Stimulated activated CD4-positive, alpha-beta T cell treated with anti-CD3 and anti-CD28 coated beads, TNF-alpha, amount 100 ng/mL, for 1 hour (primary cell): Measurements from ENCODE around the gene RAB11A.
"Not testable (repeated sequence)": the region's sequence is repeated elsewhere in the genome, so short reads cannot be mapped to it uniquely, and the experiment has no call there.

Experiments used
- DNase-seq, 3 donors: peaks; one replicate each; pipeline ENCODE4 v3.0.0-alpha.2; 2020; ENCODE audit warnings: low read depth in 3 of 3, low spot score in 1 of 3

The RAB11A gene

DNA sequence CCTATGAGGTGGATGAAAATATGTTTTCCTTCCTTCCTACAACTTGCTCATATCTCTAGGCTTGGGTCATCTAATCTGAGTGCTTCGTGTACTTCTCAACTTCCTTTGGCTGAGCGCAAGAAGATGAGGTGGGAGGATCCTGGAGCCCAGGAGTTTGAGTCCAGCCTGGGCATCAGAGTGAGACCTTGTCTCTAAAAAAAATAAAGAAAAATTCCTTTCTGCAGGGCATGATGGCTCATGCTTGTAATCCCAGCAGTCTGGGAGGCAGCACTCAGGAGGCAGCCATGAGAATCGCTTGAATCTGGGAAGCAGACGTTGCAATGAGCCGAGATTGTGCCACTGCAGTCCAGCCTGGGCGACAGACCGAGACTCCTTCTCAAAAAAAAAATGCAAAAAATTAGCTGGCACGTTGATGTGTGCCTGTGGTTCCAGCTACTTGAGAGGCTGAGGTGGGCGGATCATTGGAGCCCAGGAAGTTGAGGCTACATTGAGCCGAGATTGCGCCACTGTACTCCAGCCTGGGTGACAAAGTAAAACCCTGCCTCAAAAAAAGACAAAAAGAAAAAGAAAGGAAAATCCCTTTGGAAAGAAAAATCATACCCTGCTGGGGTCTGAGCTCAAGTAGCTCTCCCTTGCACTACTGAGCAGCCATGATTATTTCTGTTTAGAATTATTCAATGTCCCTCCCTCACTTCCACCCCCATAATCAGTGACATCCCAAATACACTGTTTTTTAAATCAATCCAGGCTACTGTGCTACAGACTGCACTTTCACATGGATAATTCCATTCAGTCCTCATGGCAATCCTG, 28.0 kb upstream of the RAB11A start:
- no peak for DNase-seq

DNA sequence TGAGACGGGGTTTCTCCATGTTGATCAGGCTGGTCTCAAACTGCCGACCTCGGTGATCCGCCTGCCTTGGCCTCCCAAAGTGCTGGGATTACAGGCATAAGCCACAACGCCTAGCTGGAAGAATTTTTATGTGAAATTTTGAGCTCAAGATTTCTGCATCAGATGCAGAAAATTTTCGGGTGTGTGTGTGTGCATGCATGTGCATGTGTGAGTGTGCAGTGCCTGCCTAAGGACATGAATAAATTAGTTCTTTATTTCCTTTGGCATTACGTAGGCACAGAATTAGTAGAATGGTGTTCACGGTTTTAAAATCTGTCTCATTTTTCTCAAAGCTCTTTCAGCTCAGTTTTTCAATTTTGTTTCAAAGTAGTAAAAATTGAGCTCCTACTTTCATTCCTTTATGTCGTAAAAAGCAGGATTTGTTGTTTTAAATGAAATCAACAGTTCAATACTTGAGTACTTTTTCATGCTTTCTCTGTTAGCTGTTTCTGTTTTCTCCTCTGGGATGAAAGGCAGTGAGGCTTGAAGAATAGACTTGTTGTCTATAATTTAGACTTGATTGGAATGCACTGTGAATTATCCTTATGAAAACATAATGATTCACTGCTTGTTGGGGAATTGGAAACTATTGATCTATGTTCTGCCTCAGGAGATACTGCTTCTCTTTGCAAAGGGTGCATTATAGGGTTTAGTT, 23.3 kb upstream of the RAB11A start:
- DNase-seq, result no peak

DNA sequence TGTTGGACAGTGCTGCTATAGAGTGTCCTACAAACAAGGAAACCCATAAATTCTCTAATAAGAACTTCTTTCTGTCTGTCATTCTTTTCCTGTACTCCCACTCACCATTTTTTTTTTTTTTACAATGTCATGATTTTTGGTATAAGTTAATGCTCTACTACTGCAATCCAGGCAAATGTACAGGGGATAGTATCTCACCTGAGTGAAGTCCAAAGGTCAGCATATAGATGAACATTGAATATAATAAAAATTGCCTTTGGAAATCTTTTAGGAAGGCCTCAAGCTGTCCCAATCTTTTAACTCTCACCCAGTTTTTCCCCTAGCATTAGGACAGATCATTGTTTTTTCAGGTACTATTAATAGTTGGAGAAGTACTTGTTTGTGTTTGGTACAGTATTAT, 21.3 kb upstream of the RAB11A start:
- no peak for DNase-seq

DNA sequence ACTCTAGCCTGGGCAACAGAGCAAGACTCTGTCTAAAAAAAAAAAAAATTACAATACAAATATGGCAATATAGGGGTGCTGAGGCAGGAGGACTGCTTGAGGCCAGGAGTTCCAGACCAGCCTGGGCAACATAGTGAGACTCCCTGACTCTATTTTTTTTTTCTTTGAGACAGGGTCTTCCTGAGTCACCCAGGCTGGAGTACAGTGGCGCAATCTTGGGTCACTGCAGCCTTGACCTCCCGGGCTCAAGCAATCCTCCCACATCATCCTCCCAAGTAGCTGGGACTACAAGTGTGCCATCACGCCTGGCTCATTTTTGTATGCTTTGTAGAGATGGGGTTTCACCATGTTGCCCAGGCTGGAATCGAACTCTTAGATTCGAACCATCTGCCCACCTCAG, 17.3 kb upstream of the RAB11A start:
- DNase-seq, result no peak

DNA sequence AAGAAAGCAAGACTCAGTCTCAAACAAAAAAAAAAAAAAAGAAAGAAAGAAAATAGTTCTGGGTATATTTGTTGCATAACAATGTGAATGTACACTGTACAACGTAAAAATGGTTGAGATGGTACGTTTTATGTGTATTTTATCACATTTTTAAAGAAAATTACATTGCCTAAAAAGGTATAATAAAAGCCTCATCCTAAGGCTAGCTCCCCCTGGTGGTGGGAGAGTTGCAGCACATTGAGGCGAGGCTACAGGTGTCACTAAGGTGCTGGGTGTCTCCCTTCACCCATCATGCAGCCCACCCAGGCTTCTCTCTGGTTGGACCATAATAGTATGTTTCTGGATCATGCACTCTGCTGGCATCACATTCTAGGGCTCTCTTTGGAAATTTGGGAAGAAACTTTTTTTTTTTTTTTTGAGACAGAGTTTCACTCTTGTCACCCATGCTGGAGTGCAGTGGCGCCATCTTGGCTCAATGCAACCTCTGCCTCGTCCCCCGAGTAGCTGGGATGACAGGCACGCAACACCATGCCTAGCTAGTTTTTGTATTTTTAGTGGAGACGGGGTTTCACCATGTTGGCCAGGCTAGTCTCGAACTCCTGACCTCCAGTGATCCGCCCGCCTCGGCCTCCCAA, 12.4 kb upstream of the RAB11A start:
- peak; percentile 58 to 62 (median 61) for DNase-seq

DNA sequence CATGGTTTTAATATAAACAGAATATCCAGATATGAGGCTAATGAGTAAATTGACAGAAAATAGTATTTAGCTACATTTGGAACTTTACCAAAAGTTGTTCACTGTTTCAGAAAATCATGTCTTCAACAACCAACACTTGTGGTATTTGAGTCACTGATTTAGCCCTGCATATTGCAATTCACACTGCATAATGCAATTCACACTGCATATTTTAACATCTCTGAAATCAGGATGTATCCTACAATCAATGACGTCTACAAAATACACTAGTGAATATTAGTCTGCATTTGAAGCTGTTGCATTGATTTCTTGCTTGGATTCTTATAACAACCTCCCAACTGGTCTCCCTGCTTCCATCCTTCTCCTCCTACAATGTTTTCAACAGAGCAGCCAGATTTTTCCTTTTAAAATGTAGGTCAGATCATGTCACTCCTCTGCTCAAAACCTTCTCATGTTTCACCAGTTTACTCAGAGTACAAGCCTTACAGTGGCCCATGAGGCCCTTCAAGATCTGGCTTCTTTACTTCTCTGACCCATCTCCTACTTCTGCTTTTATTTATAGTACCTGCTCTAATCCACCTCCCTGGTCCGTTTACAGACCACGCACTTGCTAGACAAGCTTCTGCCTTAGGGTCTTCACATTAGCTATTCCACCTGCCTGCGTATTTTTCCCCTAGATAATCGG, 11.4 kb upstream of the RAB11A start:
- no peak for DNase-seq

DNA sequence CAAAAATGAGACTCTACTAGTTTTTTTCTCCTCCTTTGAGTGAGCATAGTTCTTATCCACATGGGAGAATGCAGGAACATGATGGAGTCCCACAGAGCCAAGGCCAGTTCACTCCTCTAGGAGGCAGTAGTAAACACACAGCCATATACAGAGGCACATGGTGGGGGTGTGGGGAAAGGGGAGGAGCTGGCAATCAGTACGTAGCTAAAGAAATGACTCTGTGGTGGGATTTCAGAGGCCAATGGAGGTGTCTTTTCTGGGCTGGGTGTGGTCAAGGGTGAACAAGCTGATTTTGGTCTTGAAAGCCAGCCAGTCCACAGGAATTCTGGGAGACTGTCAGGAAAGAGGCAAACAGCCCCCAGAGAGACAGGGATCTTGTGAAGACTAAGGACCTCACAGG, 6.6 kb upstream of the RAB11A start:
- peak in 1 of 3 donors; percentile 16 for DNase-seq

DNA sequence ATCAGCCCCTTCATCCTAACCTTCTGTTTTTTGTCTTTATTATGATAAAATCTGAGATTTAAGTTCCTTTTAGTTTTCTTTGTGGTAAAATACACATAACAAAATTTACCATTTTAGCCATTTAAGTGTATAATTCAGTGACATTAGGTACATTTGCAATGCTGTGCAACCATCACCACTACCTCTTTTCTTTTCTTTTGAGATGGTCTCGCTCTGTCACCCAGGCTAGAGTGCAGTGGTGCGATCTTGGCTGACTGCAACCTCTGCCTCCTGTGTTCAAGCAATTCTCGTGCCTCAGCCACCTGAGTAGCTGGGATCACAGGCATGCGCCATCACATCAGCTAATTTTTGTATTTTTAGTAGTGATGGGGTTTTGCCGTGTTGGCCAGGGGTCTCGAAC, 6.2 kb upstream of the RAB11A start:
- DNase-seq, result no peak

DNA sequence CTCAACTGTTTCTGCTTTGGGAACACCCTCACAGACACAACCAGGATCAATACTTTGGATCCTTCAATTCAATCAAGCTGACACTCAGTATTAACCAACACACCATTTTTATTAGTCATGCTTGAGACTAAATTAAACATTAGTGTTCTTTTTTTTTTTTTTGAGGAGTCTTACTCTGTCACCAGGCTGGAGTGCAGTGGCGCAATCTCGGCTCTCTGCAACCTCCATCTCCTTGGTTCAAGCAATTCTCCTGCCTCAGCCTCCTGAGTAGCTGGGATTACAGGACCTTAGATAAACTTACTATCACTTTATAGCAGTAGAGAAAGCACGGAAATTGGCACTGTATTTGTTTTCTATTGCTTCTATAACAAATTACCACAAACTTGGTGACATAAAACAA, 2.0 kb upstream of the RAB11A start:
- DNase-seq, result no peak

DNA sequence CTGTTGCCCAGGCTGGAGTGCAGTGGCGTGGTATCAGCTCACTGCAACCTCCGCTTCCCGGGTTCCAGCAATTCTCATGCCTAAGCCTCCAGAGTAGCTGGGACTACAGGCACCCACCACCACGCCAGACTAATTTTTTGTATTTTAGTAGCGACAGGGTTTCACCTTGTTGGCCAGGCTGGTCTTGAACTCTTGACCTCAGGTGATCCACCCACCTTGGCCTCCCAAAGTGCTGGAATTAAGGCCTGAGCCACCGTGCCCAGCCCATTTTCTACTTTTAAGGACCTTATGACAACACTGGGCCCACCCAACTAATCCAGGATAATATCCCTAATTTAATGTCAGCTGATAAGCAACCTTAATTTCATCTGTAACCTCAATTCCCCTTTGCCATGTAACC, 1.4 kb upstream of the RAB11A start:
- not testable (repeated sequence) for DNase-seq

DNA sequence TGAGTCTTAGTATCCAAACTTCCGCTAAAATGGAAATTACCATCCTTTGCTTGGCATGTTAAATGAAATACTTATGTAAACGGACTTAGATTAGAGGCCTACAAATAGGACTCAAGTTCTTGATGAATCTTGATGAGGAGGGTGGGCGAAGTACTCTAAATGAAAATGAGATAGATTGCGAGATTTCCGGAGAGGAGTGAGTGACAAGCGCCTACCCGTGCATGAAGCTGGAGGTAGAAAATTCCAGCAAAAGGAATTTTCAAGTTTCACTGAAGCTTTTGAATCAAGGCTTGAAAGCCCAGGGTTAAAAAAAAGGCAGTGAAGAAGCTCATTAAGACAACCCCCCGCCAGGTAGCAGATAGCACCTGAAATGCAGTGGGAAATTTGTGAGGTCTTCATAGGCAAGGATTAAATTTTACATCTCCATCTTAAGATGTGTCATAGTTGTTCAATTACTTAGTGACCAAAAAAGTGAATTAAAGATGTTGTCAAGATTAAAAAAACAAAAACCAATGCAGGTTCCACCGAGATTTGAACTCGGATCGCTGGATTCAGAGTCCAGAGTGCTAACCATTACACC, 655 bp upstream of the RAB11A start:
- no peak for DNase-seq

DNA sequence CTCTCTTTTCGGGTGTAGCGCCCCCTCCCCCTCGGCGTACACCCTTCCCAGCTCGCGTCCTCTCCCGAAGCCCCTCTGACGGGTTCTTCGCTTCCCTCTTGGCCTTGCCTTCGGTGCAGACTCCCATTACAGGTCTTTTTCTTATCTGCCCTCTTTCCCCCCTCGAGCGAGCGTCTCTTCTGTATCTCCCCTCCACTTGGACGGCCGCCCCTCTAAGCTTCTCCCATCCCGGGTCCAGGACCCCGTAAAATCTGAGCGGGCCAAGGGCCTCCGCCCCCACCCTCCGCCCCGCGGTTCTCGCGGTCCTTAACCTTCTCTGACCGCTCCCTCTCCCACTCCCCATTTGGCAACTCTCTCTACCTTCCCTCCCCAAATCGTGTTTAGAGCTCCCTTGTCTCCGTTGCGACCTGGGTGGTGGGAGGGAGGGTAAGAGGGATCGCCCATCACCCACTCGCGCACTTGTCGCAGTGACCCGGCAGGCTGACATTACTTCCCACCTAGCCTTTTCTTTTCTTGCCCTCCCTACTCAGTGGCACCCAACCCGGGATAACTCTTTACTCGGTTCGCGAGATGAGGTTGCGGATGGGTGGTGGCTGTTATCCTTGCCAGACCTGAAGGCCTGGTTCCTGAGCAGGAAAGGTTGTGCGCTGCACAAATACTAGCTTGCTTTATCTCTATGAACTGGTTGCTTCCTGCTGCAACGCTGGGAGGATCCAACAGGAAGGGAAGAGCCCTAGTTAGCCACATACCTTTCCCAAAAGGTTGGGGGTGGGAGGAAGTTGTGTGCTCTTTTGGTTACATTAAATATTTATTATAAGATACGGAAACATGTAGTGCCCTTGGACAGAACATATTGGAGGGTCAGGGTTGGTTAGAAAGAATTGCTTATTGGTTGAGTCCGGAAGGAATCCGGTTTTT, 922 bp downstream of the RAB11A start:
- DNase-seq, result no peak

DNA sequence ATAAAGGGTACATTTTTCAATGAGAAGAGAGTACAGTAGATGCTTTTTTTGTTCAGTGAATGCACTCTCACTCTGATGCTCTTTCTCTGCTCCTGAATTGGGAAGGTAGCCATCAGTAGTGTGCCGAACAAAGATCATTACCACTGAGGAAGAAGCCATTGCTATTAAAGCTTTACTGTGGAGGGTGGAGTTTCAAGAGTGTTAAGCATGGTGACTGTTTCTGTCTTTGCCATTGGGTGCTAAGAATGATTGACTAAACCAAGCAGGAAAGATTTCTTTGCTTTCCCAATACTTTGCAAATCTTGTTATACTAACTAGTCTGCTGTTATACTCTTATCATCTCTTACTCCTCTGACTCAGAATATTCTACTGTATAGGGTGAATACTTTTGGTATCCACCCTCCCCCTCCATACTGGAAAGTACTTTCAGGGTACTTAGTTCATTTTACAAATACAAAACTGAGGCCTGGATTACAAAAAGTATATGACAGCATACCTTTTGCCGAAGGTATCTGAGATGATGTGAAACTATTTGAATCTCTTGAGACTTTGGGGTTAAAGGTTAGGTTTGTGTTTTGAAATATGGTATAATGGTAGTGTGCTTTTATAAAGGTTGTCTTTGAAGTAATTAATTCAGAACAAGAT, 1.7 kb downstream of the RAB11A start:
- DNase-seq, result no peak

DNA sequence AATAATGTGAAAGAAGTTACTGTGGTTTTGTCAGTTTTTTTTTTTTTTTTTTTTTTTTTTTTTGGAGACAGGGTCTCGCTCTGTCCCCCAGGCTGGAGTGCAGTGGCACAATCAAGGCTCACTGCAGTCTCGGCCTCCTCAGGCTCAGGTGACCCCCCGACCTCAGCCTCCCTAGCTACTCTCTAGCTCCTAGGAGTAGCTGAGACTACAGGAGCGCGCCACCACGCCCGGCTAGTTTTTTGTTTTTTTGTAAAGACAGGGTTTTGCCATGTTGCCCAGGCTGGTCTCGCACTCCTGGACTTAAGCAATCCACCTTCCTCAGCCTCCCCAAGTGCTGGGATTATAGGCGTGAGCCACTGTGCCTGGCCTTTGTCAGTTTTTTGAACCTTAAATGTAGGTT, 2.6 kb downstream of the RAB11A start:
- DNase-seq, result not testable (repeated sequence)

DNA sequence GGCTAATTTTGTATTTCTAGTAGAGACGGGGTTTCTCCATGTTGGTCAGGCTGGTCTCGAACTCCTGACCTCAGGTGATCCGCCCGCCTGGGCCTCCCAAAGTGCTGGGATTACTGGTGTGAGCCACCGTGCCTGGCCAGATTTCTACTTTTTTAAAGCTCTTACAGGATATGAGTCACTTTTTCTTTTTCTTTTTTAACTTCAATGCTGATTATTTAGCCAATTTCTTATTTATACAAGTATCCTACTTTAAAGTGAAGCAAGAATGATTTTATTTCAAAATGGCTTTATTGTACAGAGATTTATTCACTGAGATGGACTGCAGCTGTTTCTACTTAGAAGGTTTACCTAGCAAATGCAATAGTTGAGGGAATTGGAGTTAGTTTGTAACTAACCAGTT, 3.3 kb downstream of the RAB11A start:
- not testable (repeated sequence) for DNase-seq

DNA sequence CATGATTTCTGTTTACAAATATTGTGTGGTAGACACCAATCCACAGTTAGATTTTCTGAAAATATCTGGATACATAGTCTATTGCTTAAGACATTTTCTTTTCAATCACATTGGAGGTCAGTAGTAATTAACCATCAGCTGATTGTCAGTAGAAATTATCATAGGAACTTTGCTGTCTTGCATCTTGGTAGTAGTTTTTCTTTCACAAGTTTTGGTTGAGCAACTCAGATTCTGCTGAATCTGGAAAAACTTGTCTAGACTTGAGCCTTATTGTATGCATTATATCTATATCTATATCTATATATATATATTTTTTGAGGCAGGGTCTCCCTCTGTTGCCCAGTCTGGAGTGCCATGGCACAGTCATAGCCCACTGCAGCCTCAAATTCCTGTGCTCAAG, 4.0 kb downstream of the RAB11A start:
- DNase-seq, result no peak

DNA sequence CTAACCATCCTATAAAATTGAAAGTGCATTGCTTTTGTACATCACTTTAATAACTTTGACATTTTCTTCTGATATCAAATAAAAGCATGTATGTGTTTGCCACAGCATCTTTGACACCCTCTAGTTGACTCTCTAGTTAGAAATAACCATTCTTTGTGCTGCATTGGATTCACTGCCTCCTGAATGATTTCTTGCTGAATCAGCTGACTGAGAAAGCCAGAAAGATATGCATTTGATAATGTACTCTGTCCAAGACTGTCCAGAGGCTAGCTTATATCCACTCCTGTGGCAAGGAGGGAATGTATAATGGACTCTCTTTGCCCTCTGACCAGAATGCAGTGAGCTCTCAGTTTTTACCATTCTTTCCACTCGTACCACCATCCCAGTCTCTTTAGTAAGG, 6.2 kb downstream of the RAB11A start:
- DNase-seq, result no peak

DNA sequence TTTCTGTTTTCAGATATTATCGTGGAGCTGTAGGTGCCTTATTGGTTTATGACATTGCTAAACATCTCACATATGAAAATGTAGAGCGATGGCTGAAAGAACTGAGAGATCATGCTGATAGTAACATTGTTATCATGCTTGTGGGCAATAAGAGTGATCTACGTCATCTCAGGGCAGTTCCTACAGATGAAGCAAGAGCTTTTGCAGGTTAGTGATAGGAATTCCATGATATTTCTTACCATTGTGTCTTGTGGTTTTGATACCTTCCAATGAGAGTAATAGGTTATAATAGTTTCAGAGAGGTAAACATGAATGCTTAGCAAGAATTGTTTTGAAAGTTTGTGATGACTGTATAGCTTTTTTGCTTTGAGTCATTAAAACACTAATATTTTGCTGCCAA, 8.5 kb downstream of the RAB11A start:
- no peak for DNase-seq

DNA sequence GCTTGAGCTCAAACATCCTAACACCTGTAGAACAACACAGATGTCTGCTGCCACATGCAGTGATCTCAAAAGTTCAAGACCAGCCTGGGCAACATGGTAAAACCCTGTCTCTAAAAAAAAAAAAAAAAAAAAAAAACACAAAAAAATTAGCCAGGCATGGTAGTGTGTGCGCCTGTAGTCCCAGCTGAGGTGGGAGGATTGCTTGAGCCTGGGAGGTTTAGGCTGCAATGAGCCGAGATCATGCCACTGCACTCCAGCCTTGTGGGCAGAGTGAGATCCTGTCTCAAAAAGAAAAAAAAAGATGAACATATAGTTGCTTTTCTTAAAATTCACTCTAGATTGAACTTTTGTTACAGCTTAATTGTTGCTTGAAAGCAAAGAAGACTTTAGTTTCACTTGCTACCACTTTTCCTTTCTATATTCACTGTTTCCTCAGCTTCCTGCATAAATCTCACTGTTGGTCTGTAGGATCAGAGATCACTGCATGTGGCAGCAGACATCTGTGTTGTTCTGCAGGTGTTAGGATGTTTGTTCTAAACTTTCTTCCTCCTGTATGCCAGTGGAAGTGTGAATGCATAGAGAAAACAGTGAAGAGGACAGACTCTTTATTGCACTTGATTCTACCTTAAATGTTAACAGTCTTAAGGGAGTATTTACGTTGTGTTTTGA, 12.6 kb downstream of the RAB11A start:
- DNase-seq, result no peak
